DOHH2 (cell line): Measurements from ENCODE around the gene AGTRAP.

Source experiments
- CTCF ChIP-seq: fragments of 200-600 bp; sonication (generic); IDR thresholded peaks from one replicate; pipeline ENCODE4 v1.5.1; 2014; ENCODE audit warnings: antibody characterized with exemption, mild to moderate bottlenecking, low read depth, low read length; ENCODE audit not compliant: poor library complexity, severe bottlenecking
- EZH2phosphoT487 ChIP-seq: fragments of 200-600 bp; sonication (generic); IDR thresholded peaks from 2 replicates; pipeline ENCODE4 v1.6.1; 2017; ENCODE audit warnings: borderline replicate concordance, mild to moderate bottlenecking, antibody characterized with exemption, low read length, moderate library complexity, mixed read lengths

- TF ChIP-seq CTCF = no peak
- no peak for TF ChIP-seq EZH2phosphoT487
Measured at GRCh38 chr1:11727119-11727518, 8.8 kb upstream of the AGTRAP start.
